ENCODE measurements around the gene RASGEF1B. TPM values are rescaled to one million over a fixed set of nuclear protein-coding genes. Genes with fewer than 3 reads are reported as not detected.

RASGEF1B gene
- polyA plus RNA-seq, 2 of the 4 experiments (the other 2 are of a cell fraction): 0.16 TPM; not detected in 1

- 45% methylated on average over 5 of the region's 6 CpGs for WGBS (ENCODE audit: missing lambda C conversion rate)
- H3K9me3 ChIP-seq: no peaks in the 10 kb centered on the region
- no peak for ATAC-seq
- H3K27ac ChIP-seq: no peak overlapping the region
- TF ChIP-seq RCOR1 (IDR thresholded peaks at IDR 0.05; ENCODE audit: low read depth, low read length) (no peak), MAZ (IDR thresholded peaks at IDR 0.05; ENCODE audit: borderline replicate concordance, low read depth, low read length) (no peak), EP300 (IDR thresholded peaks at IDR 0.05) (no peak), BHLHE40 (IDR thresholded peaks at IDR 0.05; ENCODE audit: low read depth, low read length) (no peak), PHF8 (IDR thresholded peaks at IDR 0.05; ENCODE audit: borderline replicate concordance, low read depth) (no peak), E2F6 (IDR thresholded peaks at IDR 0.05; ENCODE audit: borderline replicate concordance, low read depth) (no peak), MAX (IDR thresholded peaks at IDR 0.05) (no peak), ZFP36 (IDR thresholded peaks at IDR 0.05; ENCODE audit: borderline replicate concordance, partially characterized antibody) (no peak), POLR2AphosphoS2 (conservative IDR thresholded peaks at IDR 0.05; ENCODE audit: low read length) (no peak), HEYL (CRISPR knock-in tag; IDR thresholded peaks at IDR 0.05) (no peak), RNF2 (IDR thresholded peaks at IDR 0.05; ENCODE audit: borderline replicate concordance, low read depth) (no peak), USF2 (IDR thresholded peaks at IDR 0.05) (no peak)
- no peak for DNase-seq (ENCODE audit: low read depth in 1 of 2, low spot score in 1 of 2)
- H3K4me3 ChIP-seq: no peak overlapping the region
- H3K4me1 ChIP-seq: no peaks in the 10 kb centered on the region
- no peak for FAIRE-seq
- H3K4me2 ChIP-seq: no peak overlapping the region
- CTCF ChIA-PET: interaction anchor here (0.7 kb wide), 1 partner anchor 11 kb away, joined by 3 read pairs; no protein-coding TSS in a partner anchor
- POLR2A ChIA-PET: no interaction called here
Observed at GRCh38 chr4:81404741-81405140, 67.0 kb downstream of the RASGEF1B start.

GRCh38 chr4:81404294-81404693 lies 67.4 kb downstream of the RASGEF1B start:
- Histone ChIP-seq H3K9me3 (no peaks in the 10 kb centered on the region), H3K4me2 (no peak overlapping the region), H3K4me3 (no peak overlapping the region), H3K4me1 (no peaks in the 10 kb centered on the region), H3K27ac (no peak overlapping the region)
- no peak for ATAC-seq
- ChIA-PET CTCF (no interaction called here), POLR2A (no interaction called here)
- TF ChIP-seq RAD21 (conservative IDR thresholded peaks at IDR 0.05 in 1 of 2, IDR thresholded peaks at IDR 0.05 in 1 of 2) (no peak), BCL3 (IDR thresholded peaks at IDR 0.05) (no peak), HES2 (IDR thresholded peaks at IDR 0.05) (no peak), NR3C1 (IDR thresholded peaks at IDR 0.05) (no peak), ATOH8 (CRISPR knock-in tag; IDR thresholded peaks at IDR 0.05; ENCODE audit: low read depth) (no peak), KDM5A (IDR thresholded peaks at IDR 0.05) (no peak), SMC3 (IDR thresholded peaks at IDR 0.05) (no peak), RFX5 (IDR thresholded peaks at IDR 0.05) (no peak), KDM1A (IDR thresholded peaks at IDR 0.05; ENCODE audit: low read depth) (no peak), FOXS1 (CRISPR knock-in tag; IDR thresholded peaks at IDR 0.05) (no peak), HEYL (CRISPR knock-in tag; IDR thresholded peaks at IDR 0.05) (no peak), REST (IDR thresholded peaks at IDR 0.05) (no peak), SREBF2 (IDR thresholded peaks at IDR 0.05) (no peak), TP53 (CRISPR knock-in tag; IDR thresholded peaks at IDR 0.05) (no peak), CBX2 (IDR thresholded peaks at IDR 0.05; ENCODE audit: borderline replicate concordance, low read depth) (no peak), ZNF302 (CRISPR knock-in tag; IDR thresholded peaks at IDR 0.05) (no peak)
- DNase-seq (ENCODE audit: low read depth in 1 of 2, low spot score in 1 of 2): no peak
- FAIRE-seq: no peak
- WGBS (ENCODE audit: missing lambda C conversion rate): 0% methylated on average over 2 of the region's 2 CpGs

Data from A549 (cell line).